GM06990 (cell line): ENCODE measurements around the gene RAB40C.

Experiments
- DNase-seq: peaks from one replicate; pipeline ENCODE4 v3.0.0-alpha.2; 2011; ENCODE audit not compliant: insufficient read length; ENCODE audit errors: extremely low read depth
- H3K27me3 ChIP-seq: replicated peaks from 2 replicates; pipeline ENCODE4 v1.6.0; 2011; ENCODE audit warnings: low read length; ENCODE audit not compliant: control insufficient read depth, insufficient read depth
- H3K36me3 ChIP-seq: 2 replicates; pipeline ENCODE4 v1.5.1; 2011; ENCODE audit warnings: low read length; ENCODE audit not compliant: control insufficient read depth, insufficient read depth
- H3K4me3 ChIP-seq: replicated peaks from 2 replicates; pipeline ENCODE4 v1.5.1; 2011; ENCODE audit warnings: low read depth, mild to moderate bottlenecking, control low read depth, low read length
- TF ChIP-seq, protein P1 (sequence below): IDR thresholded peaks from 2 replicates; pipeline ENCODE4 v1.5.1; 2011; ENCODE audit warnings: low read length, control low read depth, mild to moderate bottlenecking, inconsistent platforms; ENCODE audit not compliant: insufficient read depth, poor library complexity, severe bottlenecking

Gene RAB40C

DNA sequence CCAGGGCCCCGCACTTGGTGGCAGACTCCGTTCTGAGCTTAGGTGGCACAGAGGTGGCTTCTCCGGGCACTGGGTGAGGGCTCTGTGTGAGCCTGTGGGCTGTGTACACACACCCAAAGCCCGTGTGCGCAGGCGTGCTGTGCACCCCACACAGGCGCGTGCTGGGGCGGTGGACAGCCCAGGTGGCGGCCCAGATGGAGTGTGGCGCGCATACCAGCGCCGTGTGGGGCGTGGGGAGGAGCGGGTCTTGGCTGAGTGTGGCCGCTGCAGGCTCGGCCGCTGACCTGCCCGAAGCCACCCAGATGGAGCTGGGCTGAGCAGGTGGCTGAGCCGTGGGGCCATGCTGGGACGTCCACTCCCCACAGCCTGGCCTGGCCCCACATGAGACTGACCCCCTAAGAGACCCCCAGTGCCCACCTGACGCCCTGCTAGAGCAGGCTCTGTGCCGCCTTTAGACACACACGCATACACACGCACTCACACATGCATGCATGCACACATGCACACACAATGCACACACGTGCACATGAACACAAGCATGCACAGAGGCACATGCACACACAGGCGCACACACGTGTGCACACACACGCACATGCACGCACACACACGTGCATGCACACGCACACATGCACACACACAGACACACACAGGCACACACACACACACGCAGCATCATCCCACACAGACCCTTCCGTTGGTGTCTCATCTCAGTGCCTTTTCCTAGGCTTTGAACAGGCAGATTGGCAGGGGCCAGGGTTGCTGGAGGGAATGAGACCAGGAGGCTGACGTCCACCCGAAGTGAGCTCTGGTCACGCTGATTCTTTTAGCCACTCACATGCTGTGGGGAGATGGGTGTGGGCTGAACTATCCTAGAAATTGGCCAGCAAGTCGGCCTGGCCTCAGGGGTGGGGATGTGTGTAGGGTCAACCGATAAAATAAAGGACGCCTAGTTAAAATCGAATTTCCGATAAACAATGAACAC lies 27.6 kb upstream of the RAB40C start:
- H3K27me3 ChIP-seq: no peaks in the 10 kb centered on the region; the same call in 1 of the 2 replicates
- no peaks in the 10 kb centered on the region for H3K36me3 ChIP-seq
- no peak overlapping the region for H3K4me3 ChIP-seq
- DNase-seq: no peak
- TF ChIP-seq, protein P1, sequence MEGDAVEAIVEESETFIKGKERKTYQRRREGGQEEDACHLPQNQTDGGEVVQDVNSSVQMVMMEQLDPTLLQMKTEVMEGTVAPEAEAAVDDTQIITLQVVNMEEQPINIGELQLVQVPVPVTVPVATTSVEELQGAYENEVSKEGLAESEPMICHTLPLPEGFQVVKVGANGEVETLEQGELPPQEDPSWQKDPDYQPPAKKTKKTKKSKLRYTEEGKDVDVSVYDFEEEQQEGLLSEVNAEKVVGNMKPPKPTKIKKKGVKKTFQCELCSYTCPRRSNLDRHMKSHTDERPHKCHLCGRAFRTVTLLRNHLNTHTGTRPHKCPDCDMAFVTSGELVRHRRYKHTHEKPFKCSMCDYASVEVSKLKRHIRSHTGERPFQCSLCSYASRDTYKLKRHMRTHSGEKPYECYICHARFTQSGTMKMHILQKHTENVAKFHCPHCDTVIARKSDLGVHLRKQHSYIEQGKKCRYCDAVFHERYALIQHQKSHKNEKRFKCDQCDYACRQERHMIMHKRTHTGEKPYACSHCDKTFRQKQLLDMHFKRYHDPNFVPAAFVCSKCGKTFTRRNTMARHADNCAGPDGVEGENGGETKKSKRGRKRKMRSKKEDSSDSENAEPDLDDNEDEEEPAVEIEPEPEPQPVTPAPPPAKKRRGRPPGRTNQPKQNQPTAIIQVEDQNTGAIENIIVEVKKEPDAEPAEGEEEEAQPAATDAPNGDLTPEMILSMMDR: no peak

DNA sequence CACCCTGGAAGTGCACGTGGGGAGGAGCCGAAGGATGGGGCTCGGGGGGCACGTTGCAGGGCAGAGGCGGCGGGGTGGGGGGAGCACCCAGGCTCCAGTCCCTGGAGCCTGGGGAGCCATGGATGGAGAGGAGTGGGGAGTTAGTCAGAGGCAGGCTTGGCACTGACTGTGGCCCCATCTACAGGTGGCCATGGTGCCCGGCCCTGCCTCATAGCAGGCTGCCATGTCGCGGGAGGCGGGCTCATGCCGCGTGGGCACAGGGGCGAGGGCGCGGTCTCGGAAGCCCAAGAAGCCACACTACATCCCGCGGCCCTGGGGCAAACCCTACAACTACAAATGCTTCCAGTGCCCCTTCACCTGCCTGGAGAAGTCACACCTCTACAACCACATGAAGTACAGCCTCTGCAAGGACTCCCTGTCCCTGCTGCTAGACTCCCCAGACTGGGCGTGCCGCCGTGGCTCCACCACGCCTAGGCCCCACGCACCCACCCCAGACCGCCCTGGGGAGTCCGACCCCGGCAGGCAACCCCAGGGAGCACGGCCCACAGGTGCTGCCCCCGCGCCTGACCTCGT lies 26.7 kb upstream of the RAB40C start:
- DNase-seq: no peak
- TF ChIP-seq, protein P1: no peak
- Histone ChIP-seq H3K27me3 (no peaks in the 10 kb centered on the region; the same call in 1 of the 2 replicates), H3K36me3 (no peaks in the 10 kb centered on the region), H3K4me3 (no peak overlapping the region)

DNA sequence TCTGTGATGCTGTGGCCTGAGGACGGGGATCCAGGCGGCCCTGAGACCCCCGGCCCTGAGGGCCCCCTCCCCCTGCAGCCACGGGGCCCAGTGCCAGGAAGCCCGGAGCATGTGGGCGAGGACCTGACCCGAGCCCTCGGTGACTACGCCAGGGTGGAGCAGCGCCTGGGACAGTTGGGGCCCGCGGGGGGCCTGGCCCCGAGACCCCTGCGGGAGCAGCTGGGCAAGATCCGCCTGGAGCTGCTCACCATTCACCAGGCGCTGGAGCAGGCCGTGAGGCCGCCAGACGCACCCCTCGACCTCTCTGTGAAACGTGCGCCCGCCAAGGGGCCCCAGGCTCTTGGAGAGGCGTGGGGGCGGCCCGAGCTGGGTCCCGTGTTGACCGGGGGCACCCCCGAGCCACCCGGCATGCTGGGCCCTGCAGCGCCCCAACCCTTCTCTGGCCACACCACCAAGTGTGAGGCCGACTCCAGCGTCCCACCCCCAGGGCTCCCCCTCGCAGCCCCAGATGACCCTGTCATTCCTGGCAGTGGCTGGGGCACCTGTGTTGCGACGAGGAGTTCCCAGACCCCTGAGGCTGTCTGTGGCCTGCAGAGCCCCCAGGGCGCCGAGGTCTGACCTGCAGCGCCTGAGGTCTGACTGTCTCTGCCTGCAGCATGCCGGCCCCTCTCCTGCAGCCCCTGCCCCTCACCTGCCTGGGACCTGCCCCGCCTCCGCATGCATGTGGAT lies 25.0 kb upstream of the RAB40C start:
- DNase-seq: no peak
- Histone ChIP-seq H3K27me3 (no peaks in the 10 kb centered on the region), H3K4me3 (no peak overlapping the region), H3K36me3 (no peaks in the 10 kb centered on the region)
- TF ChIP-seq, protein P1: no peak

DNA sequence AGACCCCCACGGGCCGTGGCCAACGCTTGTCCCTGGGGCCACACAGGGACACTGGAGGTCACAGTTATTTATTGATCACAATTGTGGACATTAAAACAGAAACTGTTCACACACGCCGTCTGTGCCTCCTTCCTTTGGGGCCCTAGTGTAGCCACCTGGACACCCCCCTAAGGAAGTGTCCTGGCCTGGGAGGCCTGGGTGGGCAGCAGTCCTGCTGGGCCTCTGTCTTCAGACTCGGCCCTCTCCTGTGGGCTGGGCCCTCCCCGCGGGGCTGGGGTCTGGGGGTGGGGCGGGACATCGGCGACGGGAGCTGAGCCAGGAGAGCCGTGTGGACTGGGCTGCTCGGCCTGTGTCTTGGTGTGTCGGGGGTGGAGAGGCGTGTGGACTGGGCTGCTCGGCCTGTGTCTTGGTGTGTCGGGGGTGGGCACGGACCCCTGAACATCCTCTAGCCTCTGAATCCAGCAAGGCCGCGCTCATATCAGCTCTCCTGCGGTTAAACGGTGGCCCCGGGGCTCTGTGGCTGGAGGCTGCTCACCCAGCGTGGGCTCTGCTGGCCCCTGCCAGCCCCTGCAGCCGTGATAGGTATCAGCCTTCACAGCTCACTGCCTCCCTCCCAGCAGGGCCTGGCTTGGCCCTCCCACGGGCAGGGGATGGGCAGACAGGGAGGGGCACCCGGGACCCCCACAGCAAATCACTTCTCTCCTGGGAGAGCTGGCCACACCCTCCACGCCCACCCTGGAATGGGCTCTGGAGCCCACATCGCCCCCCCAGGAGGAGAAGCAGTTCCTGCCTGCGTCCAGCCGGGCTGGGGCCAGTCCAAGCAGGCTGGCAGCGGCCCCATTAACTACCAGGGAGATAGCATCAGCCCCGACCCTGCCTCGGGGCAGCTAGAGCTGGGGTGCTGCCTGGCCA lies 24.2 kb upstream of the RAB40C start:
- H3K4me3 ChIP-seq: no peak overlapping the region
- H3K36me3 ChIP-seq: no peaks in the 10 kb centered on the region
- TF ChIP-seq, protein P1: no peak
- H3K27me3 ChIP-seq: no peaks in the 10 kb centered on the region
- DNase-seq: no peak
